GM18909 (cell line): ENCODE data around the gene SDK1.
"Not testable (repeated sequence)": the region's sequence is repeated elsewhere in the genome, so short reads cannot be mapped to it uniquely, and the experiment has no call there.

Experiments used
- ATAC-seq: cut with Tn5 transposase; IDR thresholded peaks from one replicate; pipeline ENCODE4 v1.9.1; 2021; ENCODE audit warnings: mild to moderate bottlenecking; ENCODE audit not compliant: unreplicated experiment, poor library complexity

The SDK1 gene

GRCh38 chr7:4215176-4215720 is 914.2 kb downstream of the SDK1 start:
- no peak for ATAC-seq

- ATAC-seq, result no peak
Observed at GRCh38 chr7:4216016-4216415, 915.0 kb downstream of the SDK1 start.

- not testable (repeated sequence) for ATAC-seq
Observed at GRCh38 chr7:4217126-4217660, 916.1 kb downstream of the SDK1 start.

- ATAC-seq, result no peak
Observed at GRCh38 chr7:4218481-4218880, 917.4 kb downstream of the SDK1 start.

- no peak for ATAC-seq
Observed at GRCh38 chr7:4220011-4220410, 919.0 kb downstream of the SDK1 start.

GRCh38 chr7:4221043-4221442 is 920.0 kb downstream of the SDK1 start:
- no peak for ATAC-seq

- ATAC-seq, result no peak
Observed at GRCh38 chr7:4222676-4223075, 921.6 kb downstream of the SDK1 start.

- no peak for ATAC-seq
Observed at GRCh38 chr7:4225361-4225771, 924.3 kb downstream of the SDK1 start.

- ATAC-seq, result no peak
Observed at GRCh38 chr7:4225881-4226523, 925.0 kb downstream of the SDK1 start.

GRCh38 chr7:4226524-4226882 is 925.5 kb downstream of the SDK1 start:
- ATAC-seq, result no peak

GRCh38 chr7:4227105-4228010 is 926.3 kb downstream of the SDK1 start:
- ATAC-seq, result no peak

- ATAC-seq, result no peak
Observed at GRCh38 chr7:4230352-4230751, 929.3 kb downstream of the SDK1 start.

- no peak for ATAC-seq
Observed at GRCh38 chr7:4233146-4233545, 932.1 kb downstream of the SDK1 start.

GRCh38 chr7:4233621-4234497 is 932.8 kb downstream of the SDK1 start:
- no peak for ATAC-seq

GRCh38 chr7:4234498-4234855 is 933.4 kb downstream of the SDK1 start:
- ATAC-seq, result no peak

- ATAC-seq, result no peak
Observed at GRCh38 chr7:4234886-4235285, 933.8 kb downstream of the SDK1 start.

- ATAC-seq, result no peak
Observed at GRCh38 chr7:4235596-4235995, 934.5 kb downstream of the SDK1 start.

- no peak for ATAC-seq
Observed at GRCh38 chr7:4236389-4236788, 935.3 kb downstream of the SDK1 start.

- ATAC-seq, result not testable (repeated sequence)
Observed at GRCh38 chr7:4236873-4237272, 935.8 kb downstream of the SDK1 start.
